ENCODE measurements around the gene PC. TPM values are rescaled to one million over a fixed set of nuclear protein-coding genes. Genes with fewer than 3 reads are reported as not detected.

Gene PC
- total and polyA plus RNA-seq, 2 experiments from 2014 or later, result 47.4 to 78.1 TPM

DNA sequence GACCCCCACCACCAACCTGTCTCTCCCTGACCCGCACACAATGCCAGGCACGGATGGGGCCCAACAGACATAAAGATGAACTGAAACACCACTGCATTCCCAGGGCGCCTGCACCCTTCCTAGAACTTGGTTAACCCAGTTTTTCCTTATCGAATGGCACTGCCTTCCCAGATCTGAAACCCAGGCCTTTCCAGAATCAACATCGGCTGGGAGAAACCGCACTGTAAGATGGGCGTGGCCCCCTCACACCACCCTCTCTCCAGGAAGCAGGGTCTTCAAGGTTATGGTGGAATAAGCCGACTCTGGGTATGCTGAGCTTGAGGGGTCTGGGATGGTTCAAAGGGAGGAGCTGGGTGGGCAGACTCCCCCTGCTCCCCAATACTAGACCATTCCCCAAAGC is 78.2 kb downstream of the PC start:
- TF ChIP-seq EZH2 (IDR thresholded peaks at IDR 0.05; ENCODE audit: borderline replicate concordance) (no peak), EZH2phosphoT487 (IDR thresholded peaks at IDR 0.05; ENCODE audit: low read depth, severe bottlenecking, unreplicated experiment) (no peak)
- Histone ChIP-seq H4K20me1 (ENCODE audit: insufficient read depth, poor library complexity, severe bottlenecking) (no peaks in the 10 kb centered on the region), H3K27me3 (no peaks in the 10 kb centered on the region), H3K4me2 (no peak overlapping the region), H3K9me3 (ENCODE audit: low read depth) (no peaks in the 10 kb centered on the region), H3K79me2 (peaks cover 2% of the 10 kb centered on the region), H2AFZ (no peak overlapping the region), H3K36me3 (replicated peaks; ENCODE audit: insufficient read depth, low read depth) (no peaks in the 10 kb centered on the region), H3K27ac (no peak overlapping the region), H3K9me2 (replicated peaks; ENCODE audit: insufficient read depth) (no peaks in the 10 kb centered on the region), H3K4me3 (no peak overlapping the region), H3K4me1 (ENCODE audit: insufficient read depth) (peaks cover 17% of the 10 kb centered on the region)
- WGBS (ENCODE audit: low lambda C conversion rate, missing lambda C conversion rate), result 88% methylated on average over 8 of the region's 8 CpGs
- no peak for DNase-seq (ENCODE audit: low spot score)

DNA sequence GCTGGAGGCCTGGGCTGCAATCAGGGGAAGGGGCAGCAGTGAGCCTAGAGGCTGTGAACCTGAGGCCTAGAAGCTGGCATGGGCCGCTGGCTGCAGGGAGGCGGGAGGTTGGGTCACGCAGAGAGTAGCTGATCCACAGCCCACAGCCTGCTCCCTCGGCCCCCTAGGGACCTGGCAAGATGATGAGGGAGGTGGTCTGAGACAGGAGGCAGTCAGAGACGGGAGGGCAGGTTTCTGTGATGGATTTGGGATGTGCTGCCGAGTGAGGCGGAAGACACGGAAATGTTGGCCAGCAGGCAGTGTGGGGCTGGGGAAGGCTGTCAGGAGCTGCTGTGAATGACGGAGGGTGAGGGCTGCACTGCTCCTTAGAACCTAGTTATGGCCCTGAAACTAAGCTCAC is 78.6 kb downstream of the PC start:
- H3K27ac ChIP-seq, result no peak overlapping the region
- H3K27me3 ChIP-seq, result no peaks in the 10 kb centered on the region
- H3K9me2 ChIP-seq (replicated peaks; ENCODE audit: insufficient read depth), result no peaks in the 10 kb centered on the region
- no peak for TF ChIP-seq EZH2phosphoT487 (IDR thresholded peaks at IDR 0.05; ENCODE audit: low read depth, severe bottlenecking, unreplicated experiment)
- TF ChIP-seq EZH2 (IDR thresholded peaks at IDR 0.05; ENCODE audit: borderline replicate concordance), result no peak
- TF ChIP-seq, protein P1, sequence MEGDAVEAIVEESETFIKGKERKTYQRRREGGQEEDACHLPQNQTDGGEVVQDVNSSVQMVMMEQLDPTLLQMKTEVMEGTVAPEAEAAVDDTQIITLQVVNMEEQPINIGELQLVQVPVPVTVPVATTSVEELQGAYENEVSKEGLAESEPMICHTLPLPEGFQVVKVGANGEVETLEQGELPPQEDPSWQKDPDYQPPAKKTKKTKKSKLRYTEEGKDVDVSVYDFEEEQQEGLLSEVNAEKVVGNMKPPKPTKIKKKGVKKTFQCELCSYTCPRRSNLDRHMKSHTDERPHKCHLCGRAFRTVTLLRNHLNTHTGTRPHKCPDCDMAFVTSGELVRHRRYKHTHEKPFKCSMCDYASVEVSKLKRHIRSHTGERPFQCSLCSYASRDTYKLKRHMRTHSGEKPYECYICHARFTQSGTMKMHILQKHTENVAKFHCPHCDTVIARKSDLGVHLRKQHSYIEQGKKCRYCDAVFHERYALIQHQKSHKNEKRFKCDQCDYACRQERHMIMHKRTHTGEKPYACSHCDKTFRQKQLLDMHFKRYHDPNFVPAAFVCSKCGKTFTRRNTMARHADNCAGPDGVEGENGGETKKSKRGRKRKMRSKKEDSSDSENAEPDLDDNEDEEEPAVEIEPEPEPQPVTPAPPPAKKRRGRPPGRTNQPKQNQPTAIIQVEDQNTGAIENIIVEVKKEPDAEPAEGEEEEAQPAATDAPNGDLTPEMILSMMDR (IDR thresholded peaks at IDR 0.05; ENCODE audit: poor library complexity), result no peak
- H3K4me2 ChIP-seq, result no peak overlapping the region
- H3K36me3 ChIP-seq (replicated peaks; ENCODE audit: insufficient read depth, low read depth), result no peaks in the 10 kb centered on the region
- no peaks in the 10 kb centered on the region for H4K20me1 ChIP-seq (ENCODE audit: insufficient read depth, poor library complexity, severe bottlenecking)
- peaks cover 17% of the 10 kb centered on the region for H3K4me1 ChIP-seq (ENCODE audit: insufficient read depth)
- no peak overlapping the region for H3K4me3 ChIP-seq
- 92% methylated on average over 9 of the region's 9 CpGs for WGBS (ENCODE audit: low lambda C conversion rate, missing lambda C conversion rate)
- H3K79me2 ChIP-seq, result peaks cover 2% of the 10 kb centered on the region
- no peak overlapping the region for H2AFZ ChIP-seq
- no peaks in the 10 kb centered on the region for H3K9me3 ChIP-seq (ENCODE audit: low read depth)
- no peak for DNase-seq (ENCODE audit: low spot score)

DNA sequence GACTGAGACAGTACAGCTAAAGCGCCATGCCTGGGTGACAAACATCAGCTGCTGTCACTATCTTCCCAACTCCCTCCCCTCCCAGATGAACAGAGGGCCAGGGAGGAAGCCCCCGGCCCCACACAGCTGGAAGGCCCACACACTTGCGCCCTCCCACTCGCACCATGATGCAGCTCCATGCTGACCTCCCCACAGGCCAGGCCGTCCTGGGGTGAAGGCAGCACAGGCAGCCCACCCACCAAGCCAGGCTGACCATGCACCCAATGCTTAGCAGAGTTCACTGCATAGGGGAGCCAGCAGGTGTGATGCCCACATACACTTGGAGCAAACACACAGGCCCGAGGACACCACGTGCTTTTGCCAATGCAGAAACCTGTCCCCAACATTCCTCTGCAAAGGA is 79.2 kb downstream of the PC start:
- no peak overlapping the region for H3K27ac ChIP-seq
- no peak overlapping the region for H3K4me2 ChIP-seq
- no peak overlapping the region for H2AFZ ChIP-seq
- no peaks in the 10 kb centered on the region for H3K36me3 ChIP-seq (replicated peaks; ENCODE audit: insufficient read depth, low read depth)
- no peaks in the 10 kb centered on the region for H3K27me3 ChIP-seq
- TF ChIP-seq, protein P1 (IDR thresholded peaks at IDR 0.05; ENCODE audit: poor library complexity), result no peak
- TF ChIP-seq EZH2phosphoT487 (IDR thresholded peaks at IDR 0.05; ENCODE audit: low read depth, severe bottlenecking, unreplicated experiment) (no peak), EZH2 (IDR thresholded peaks at IDR 0.05; ENCODE audit: borderline replicate concordance) (no peak)
- WGBS (ENCODE audit: low lambda C conversion rate, missing lambda C conversion rate), result 94% methylated on average over 7 of the region's 7 CpGs
- H4K20me1 ChIP-seq (ENCODE audit: insufficient read depth, poor library complexity, severe bottlenecking), result no peaks in the 10 kb centered on the region
- H3K4me1 ChIP-seq (ENCODE audit: insufficient read depth), result peaks cover 17% of the 10 kb centered on the region
- H3K9me2 ChIP-seq (replicated peaks; ENCODE audit: insufficient read depth), result no peaks in the 10 kb centered on the region
- H3K79me2 ChIP-seq, result peaks cover 2% of the 10 kb centered on the region
- H3K9me3 ChIP-seq (ENCODE audit: low read depth), result no peaks in the 10 kb centered on the region
- DNase-seq (ENCODE audit: low spot score), result no peak
- no peak overlapping the region for H3K4me3 ChIP-seq

DNA sequence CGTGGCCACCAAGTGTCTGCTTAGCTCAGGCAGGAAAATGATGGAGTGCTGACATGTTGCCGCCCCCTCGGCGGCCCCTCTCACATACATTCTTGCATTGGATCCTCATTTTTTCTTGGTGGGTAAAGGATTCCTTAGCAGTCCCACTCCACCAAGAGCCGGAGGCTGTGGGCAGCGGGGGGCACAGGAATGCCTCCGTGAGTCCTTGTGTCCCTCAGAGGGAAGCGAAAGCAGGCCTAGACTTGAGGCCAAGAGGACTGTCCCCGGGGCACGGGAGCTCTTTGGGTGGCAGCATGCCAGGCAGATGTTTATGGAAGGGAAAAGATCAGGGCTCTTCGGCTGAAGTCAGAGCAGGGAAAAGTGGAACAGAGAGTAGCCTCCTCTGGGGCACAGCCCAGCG is 79.7 kb downstream of the PC start:
- no peak overlapping the region for H3K27ac ChIP-seq
- peaks cover 2% of the 10 kb centered on the region for H3K79me2 ChIP-seq
- WGBS (ENCODE audit: low lambda C conversion rate, missing lambda C conversion rate), result 83% methylated on average over 12 of the region's 12 CpGs
- H2AFZ ChIP-seq, result no peak overlapping the region
- H3K4me1 ChIP-seq (ENCODE audit: insufficient read depth), result peaks cover 17% of the 10 kb centered on the region
- TF ChIP-seq EZH2 (IDR thresholded peaks at IDR 0.05; ENCODE audit: borderline replicate concordance) (no peak), EZH2phosphoT487 (IDR thresholded peaks at IDR 0.05; ENCODE audit: low read depth, severe bottlenecking, unreplicated experiment) (no peak)
- TF ChIP-seq, protein P1 (IDR thresholded peaks at IDR 0.05; ENCODE audit: poor library complexity), result no peak
- no peaks in the 10 kb centered on the region for H3K36me3 ChIP-seq (replicated peaks; ENCODE audit: insufficient read depth, low read depth)
- no peaks in the 10 kb centered on the region for H4K20me1 ChIP-seq (ENCODE audit: insufficient read depth, poor library complexity, severe bottlenecking)
- no peaks in the 10 kb centered on the region for H3K9me3 ChIP-seq (ENCODE audit: low read depth)
- H3K4me2 ChIP-seq, result no peak overlapping the region
- H3K27me3 ChIP-seq, result no peaks in the 10 kb centered on the region
- DNase-seq (ENCODE audit: low spot score), result no peak
- no peaks in the 10 kb centered on the region for H3K9me2 ChIP-seq (replicated peaks; ENCODE audit: insufficient read depth)
- H3K4me3 ChIP-seq, result no peak overlapping the region

Measured in hepatocyte (in vitro differentiated cells).